OCI-LY1 (cell line): ENCODE data around the gene BCAN.

Experiments used
- CTCF ChIP-seq: fragments of 200-600 bp; sonication (generic), shearing (Covaris generic); IDR thresholded peaks from 2 replicates; pipeline ENCODE4 v1.5.1; 2017; ENCODE audit warnings: mild to moderate bottlenecking, antibody characterized with exemption, low read length, moderate library complexity, mixed read lengths
- EZH2 ChIP-seq: fragments of 200-600 bp; sonication (generic), shearing (Covaris generic); IDR thresholded peaks from 2 replicates; pipeline ENCODE4 v1.8.0; 2017; ENCODE audit warnings: borderline replicate concordance, mixed run types, mild to moderate bottlenecking, antibody characterized with exemption, low read length, moderate library complexity, mixed read lengths

GRCh38 chr1:156594190-156594589 is 47.7 kb upstream of the BCAN start:
- TF ChIP-seq CTCF (no peak), EZH2 (no peak)
